Type B pancreatic cell (in vitro differentiated cells): ENCODE measurements around the gene DPF3. TPM values are rescaled to one million over a fixed set of nuclear protein-coding genes. Genes with fewer than 3 reads are reported as not detected.

Experiments used
- DNase-seq: peaks from one replicate; pipeline ENCODE4 v3.0.0; 2021; ENCODE audit warnings: mixed read lengths; ENCODE audit not compliant: unreplicated experiment; ENCODE audit errors: extremely low spot score
- H3K27ac Mint-ChIP-seq: 2 replicates; pipeline ENCODE4 v1.8.0; 2021; ENCODE audit warnings: mild to moderate bottlenecking, mixed read lengths
- H3K27me3 Mint-ChIP-seq: 2 replicates; pipeline ENCODE4 v1.8.0; 2021; ENCODE audit warnings: mixed read lengths
- H3K36me3 Mint-ChIP-seq: 2 replicates; pipeline ENCODE4 v1.8.0; 2021; ENCODE audit warnings: mixed read lengths
- H3K4me1 Mint-ChIP-seq: one replicate; pipeline ENCODE4 v1.8.0; 2021; ENCODE audit warnings: mixed read lengths; ENCODE audit not compliant: unreplicated experiment
- H3K4me3 Mint-ChIP-seq: 2 replicates; pipeline ENCODE4 v1.8.0; 2021; ENCODE audit warnings: mild to moderate bottlenecking, mixed read lengths
- H3K9me3 Mint-ChIP-seq: 2 replicates; pipeline ENCODE4 v1.8.0; 2021; ENCODE audit warnings: mixed read lengths
- CTCF ChIP-seq: fragments of 200-600 bp; sonication (generic); conservative IDR thresholded peaks from 2 replicates; pipeline ENCODE4 v1.5.0; 2021; ENCODE audit warnings: antibody characterized with exemption, mild to moderate bottlenecking
- total RNA-seq: library from RNA; stranded (reverse); gene quantifications from 2 replicates; pipeline ENCODE4 v1.2.1, GENCODE V29; 2021; ENCODE audit warnings: low replicate concordance

Gene DPF3
- total RNA-seq, 1 donor from 2014 or later = 4.5 TPM

DNA sequence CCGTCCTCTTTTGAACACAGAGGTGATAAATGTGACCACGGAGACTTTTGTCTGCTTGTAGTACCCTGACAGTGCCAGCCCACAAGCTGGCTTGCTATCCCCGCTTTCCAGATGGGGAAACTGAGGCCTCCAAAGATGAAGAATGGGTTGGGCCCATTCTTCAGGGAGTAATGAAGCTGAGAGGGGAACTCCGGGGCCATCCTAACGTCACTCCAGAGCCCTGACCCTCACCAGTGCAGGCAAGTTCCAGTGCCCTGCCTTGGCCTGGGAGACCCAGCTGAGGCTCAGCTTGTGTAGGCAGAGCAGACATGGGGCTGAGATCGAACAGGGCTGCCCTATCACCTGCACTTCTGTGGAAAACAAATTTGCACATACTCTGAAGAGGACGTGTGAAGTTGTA, 277.1 kb downstream of the DPF3 start:
- Mint-ChIP-seq H3K27ac (no peak overlapping the region), H3K9me3 (peaks cover 5% of the 10 kb centered on the region), H3K36me3 (no peaks in the 10 kb centered on the region), H3K4me1 (peaks cover 39% of the 10 kb centered on the region), H3K4me3 (no peak overlapping the region), H3K27me3 (peaks cover under 1% of the 10 kb centered on the region)
- TF ChIP-seq CTCF = no peak
- DNase-seq = peak; percentile 53

DNA sequence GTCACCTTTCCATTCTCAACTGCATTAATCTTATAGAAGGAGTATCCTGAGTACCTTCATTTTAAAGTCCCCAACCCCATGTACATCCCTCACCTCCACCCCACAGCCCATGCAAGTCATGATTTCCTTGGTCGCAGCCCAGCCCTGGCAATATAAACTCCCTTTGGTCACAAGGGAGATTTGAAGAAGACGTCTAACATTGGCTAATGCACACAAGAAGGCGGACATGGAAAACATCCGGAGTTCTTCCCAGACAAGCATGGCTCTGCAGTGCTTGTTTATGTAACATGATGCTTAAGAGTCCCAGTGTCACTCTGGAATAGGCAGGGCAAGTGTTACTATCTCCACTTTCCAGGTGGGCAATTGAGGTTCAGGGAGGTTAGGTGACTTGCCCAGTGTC, 277.6 kb downstream of the DPF3 start:
- peak; percentile 18 for DNase-seq
- Mint-ChIP-seq H3K9me3 (no peaks in the 10 kb centered on the region), H3K27me3 (peaks cover 4% of the 10 kb centered on the region), H3K27ac (peak overlapping the region; percentile 21), H3K4me3 (peak overlapping the region; percentile 16), H3K36me3 (no peaks in the 10 kb centered on the region), H3K4me1 (peaks cover 39% of the 10 kb centered on the region)
- no peak for TF ChIP-seq CTCF

DNA sequence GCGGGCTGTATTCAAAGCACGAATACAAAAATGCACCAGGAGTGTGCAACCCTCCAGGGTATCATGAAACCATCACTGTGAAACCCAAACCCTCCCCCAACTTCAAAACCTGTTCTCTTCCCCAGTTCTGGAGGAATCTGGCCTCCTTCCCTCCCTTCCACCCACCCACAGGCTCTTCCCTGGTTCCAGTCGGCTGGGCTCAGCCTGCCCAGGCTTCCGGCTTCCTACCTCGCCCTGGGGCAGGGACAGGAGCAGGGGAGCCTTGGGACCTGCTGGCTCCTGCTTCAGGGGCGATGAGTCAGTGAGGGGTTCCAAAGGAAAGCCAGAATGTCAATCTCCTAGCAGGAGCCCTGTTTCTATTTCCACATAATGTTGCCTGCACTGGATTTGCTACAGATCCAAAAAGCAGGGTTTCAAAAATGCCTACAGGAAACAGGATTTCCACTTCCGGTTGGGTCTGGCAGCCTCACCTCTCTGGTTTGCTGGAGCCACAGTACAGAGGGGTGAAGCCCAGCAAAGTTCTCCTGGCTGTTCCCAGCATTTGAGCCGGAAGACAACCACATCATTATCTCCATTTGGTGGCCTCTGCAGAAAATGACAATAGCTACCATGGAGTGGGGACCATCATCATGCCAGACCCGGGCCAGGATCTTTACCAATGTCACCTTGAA, 278.3 kb downstream of the DPF3 start:
- peaks cover 39% of the 10 kb centered on the region for H3K4me1 Mint-ChIP-seq
- no peak overlapping the region for H3K27ac Mint-ChIP-seq
- peaks cover 4% of the 10 kb centered on the region for H3K27me3 Mint-ChIP-seq
- H3K36me3 Mint-ChIP-seq = no peaks in the 10 kb centered on the region
- peak; percentile 64 for DNase-seq
- no peak overlapping the region for H3K4me3 Mint-ChIP-seq
- TF ChIP-seq CTCF = no peak
- H3K9me3 Mint-ChIP-seq = no peaks in the 10 kb centered on the region

GRCh38 chr14:72614891-72615415, 278.9 kb downstream of the DPF3 start:
- H3K4me1 Mint-ChIP-seq = peaks cover 39% of the 10 kb centered on the region
- H3K4me3 Mint-ChIP-seq = no peak overlapping the region
- no peak for TF ChIP-seq CTCF
- peak; percentile 34 for DNase-seq
- H3K9me3 Mint-ChIP-seq = no peaks in the 10 kb centered on the region
- no peaks in the 10 kb centered on the region for H3K36me3 Mint-ChIP-seq
- peaks cover 4% of the 10 kb centered on the region for H3K27me3 Mint-ChIP-seq
- no peak overlapping the region for H3K27ac Mint-ChIP-seq

DNA sequence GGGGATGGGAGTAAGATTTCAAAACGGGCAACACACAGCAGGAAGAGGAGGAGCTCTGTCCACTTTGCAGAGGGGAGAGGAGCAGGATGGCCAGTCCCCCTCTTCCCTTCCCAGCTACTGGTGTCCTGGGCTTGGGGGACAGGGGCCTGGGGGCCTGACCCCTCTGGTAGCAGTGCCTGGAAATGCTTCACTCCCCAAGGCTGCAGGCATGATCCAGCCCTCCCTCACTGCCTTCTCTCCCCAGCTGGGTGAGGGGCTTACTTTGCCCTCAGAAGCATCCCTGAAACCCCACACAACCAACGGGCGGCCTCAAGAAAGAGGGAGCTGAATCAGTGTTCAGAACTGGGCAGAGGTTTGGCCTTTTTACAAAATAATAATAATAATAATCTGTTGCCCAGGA, 279.5 kb downstream of the DPF3 start:
- peak; percentile 39 for DNase-seq
- no peak overlapping the region for H3K4me3 Mint-ChIP-seq

More for the DNA sequence above, 279.5 kb downstream of the DPF3 start:
- TF ChIP-seq CTCF = no peak
- Mint-ChIP-seq H3K36me3 (no peaks in the 10 kb centered on the region), H3K27ac (no peak overlapping the region), H3K9me3 (no peaks in the 10 kb centered on the region), H3K27me3 (peaks cover 4% of the 10 kb centered on the region), H3K4me1 (peaks cover 38% of the 10 kb centered on the region)
